GM10266 (cell line): ENCODE data around the gene HCFC1R1.
A peak's percentile ranks its signal among the peaks of the same experiment; 100 is the strongest.

Experiments used
- DNase-seq: peaks from one replicate; pipeline ENCODE4 v3.0.0; 2012; ENCODE audit errors: extremely low spot score
- TF ChIP-seq, protein P1 (sequence below): IDR thresholded peaks from 2 replicates; pipeline ENCODE4 v1.5.1; 2012; ENCODE audit warnings: mild to moderate bottlenecking, low read depth; ENCODE audit not compliant: control insufficient read depth, insufficient read depth; ENCODE audit errors: missing control alignments

HCFC1R1 gene

GRCh38 chr16:3046641-3047386 is 23.1 kb upstream of the HCFC1R1 start:
- DNase-seq = no peak
- TF ChIP-seq, protein P1, sequence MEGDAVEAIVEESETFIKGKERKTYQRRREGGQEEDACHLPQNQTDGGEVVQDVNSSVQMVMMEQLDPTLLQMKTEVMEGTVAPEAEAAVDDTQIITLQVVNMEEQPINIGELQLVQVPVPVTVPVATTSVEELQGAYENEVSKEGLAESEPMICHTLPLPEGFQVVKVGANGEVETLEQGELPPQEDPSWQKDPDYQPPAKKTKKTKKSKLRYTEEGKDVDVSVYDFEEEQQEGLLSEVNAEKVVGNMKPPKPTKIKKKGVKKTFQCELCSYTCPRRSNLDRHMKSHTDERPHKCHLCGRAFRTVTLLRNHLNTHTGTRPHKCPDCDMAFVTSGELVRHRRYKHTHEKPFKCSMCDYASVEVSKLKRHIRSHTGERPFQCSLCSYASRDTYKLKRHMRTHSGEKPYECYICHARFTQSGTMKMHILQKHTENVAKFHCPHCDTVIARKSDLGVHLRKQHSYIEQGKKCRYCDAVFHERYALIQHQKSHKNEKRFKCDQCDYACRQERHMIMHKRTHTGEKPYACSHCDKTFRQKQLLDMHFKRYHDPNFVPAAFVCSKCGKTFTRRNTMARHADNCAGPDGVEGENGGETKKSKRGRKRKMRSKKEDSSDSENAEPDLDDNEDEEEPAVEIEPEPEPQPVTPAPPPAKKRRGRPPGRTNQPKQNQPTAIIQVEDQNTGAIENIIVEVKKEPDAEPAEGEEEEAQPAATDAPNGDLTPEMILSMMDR = no peak

DNA sequence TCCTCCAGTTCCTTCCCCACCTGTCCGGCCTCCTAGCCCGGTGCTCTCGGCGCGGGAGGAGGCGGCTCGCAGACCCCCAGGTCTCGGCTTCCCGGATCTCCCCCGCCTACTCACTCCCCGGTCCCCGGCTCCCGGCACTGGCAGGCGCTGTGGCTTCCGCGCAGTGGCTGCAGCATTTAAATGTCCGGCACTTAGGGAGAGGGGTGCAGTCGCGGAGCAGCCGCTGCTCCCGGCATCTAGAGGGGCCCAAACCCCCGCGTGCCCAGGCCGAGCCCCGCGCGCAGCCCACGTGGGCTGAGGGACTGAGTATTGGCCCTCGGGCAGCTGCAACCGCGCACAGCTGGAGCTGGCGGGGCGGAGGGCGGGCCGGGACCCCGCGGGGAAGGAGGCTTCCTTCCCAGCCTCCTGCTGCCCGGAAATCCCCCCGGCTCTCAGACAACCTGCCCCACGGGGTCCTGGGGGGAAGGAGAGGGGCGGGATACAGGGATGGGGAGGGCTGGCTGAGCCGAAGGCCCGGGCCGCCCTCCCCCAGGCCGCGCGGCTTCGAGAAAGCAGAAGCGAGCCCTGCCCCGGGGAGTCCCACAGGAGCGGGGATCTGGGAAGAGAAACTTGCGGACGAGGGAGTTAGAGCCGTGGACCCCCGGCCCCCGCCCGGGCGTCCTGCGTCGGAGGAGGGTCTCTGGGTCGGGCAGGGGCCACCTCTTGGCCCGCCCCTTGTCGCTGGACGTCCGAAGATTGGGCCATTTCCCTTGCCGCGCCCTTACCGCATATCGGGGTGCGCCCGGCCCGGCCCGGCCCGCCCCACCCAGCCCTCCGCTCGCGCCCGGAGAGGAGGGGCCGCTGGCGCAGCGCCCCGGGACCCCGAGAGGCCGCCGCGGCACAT is 22.3 kb upstream of the HCFC1R1 start, which contains the start of gene MMP25:
MMP25 (plus strand) TSS at position 804 of the 883 bp plus-strand sequence. CDS start 357 bp downstream, outside the sequence.
- TF ChIP-seq, protein P1 = no peak
- peak; percentile 84 for DNase-seq

GRCh38 chr16:3044708-3045107 is 21.0 kb upstream of the HCFC1R1 start:
- TF ChIP-seq, protein P1 = no peak

GRCh38 chr16:3042376-3042775 is 18.6 kb upstream of the HCFC1R1 start:
- no peak for DNase-seq
- TF ChIP-seq, protein P1 = no peak

More at GRCh38 chr16:3044708-3045107, 21.0 kb upstream of the HCFC1R1 start:
- no peak for DNase-seq

GRCh38 chr16:3038896-3039295 is 15.2 kb upstream of the HCFC1R1 start:
- peak; percentile 8 for DNase-seq
- TF ChIP-seq, protein P1 = no peak

GRCh38 chr16:3038256-3038655 is 14.5 kb upstream of the HCFC1R1 start:
- TF ChIP-seq, protein P1 = no peak
- DNase-seq = no peak
